HG03039 (cell line): ENCODE results near the gene DHRS4L2.
A peak's percentile ranks its signal among the peaks of the same experiment; 100 is the strongest.
"Not testable (repeated sequence)": the region's sequence is repeated elsewhere in the genome, so short reads cannot be mapped to it uniquely, and the experiment has no call there.

Source experiments
- ATAC-seq: cut with Tn5 transposase; IDR thresholded peaks from one replicate; pipeline ENCODE4 v1.9.1; 2021; ENCODE audit warnings: mild to moderate bottlenecking, moderate library complexity; ENCODE audit not compliant: unreplicated experiment

Gene DHRS4L2

DNA sequence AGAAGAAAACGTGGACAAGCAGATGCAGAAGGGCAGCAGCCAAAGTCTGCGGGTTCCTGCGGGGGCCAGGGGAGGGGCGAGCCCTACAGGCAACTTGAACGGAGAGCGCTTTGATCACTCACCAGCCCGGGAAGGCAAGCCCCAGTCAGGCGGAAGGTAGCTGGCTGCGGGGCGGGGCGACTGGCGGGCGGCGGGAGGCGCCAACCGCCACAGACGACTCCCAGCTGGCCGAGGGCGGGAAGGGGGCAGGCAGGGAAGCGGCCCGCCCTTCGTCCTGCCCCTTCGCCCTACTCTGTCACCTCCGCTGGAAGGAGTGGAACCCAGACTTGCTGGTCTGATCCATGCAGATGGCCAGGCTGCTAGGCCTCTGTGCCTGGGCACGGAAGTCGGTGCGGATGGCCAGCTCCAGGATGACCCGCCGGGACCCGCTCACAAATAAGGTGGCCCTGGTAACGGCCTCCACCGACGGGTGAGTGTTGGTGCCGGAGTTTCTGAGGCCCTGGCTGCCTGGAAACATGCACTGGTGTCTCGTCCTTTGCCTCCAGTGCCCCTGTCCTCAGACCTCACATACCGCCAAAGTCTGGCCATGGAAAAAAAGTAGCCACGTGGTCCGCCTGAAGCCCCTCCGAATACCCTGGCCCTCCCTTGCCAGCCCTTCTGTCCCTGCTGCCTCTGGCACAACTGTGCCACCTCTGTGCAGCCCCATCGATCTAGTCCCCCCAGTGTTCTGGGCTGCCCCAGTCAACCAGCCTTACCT is at the start of gene DHRS4L2:
Gene DHRS4L2, plus strand, starts transcription at position 323 of the 757 bp plus-strand sequence. Its CDS starts 19 bp downstream, at position 342.
- peak; percentile 87 for ATAC-seq

- ATAC-seq: no peak
Observed at GRCh38 chr14:23939607-23940326, 49.0 kb upstream of the DHRS4L2 start.

- no peak for ATAC-seq
Observed at GRCh38 chr14:23941230-23941629, 47.5 kb upstream of the DHRS4L2 start.

DNA sequence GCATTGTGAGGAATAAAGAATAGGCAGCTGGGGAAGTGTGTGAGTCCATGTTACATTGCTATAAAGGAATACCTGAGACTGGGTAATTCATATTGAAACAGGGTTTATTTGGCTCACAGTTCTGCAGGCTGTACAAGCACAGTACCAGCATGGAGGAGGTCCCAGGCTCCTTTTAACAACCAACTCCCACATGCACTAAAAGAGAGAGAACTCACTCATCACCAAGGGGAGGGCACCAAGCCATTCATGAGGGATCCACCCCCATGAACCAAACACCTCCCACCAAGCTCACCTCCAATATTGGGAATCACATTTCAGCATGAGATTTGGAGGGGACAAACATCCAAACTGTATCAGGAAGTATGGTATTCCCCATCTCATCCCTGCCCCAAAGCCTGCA is 47.1 kb upstream of the DHRS4L2 start:
- no peak for ATAC-seq

GRCh38 chr14:23942587-23942986 is 46.1 kb upstream of the DHRS4L2 start:
- no peak for ATAC-seq

DNA sequence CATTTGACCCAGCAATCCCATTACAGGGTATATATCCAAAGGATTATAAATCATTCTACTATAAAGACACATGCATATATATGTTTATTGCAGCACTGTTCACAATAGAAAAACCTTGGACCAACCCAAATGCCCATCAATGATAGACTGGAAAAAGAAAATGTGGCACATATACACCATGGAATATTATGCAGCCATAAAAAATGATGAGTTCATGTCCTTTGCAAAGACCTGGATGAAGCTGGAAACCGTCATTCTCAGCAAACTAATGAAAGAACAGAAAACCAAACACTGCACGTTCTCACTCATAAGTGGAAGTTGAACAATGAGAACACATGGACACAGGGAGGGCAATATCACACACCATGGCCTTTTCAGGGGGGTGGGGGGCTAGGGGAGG is 39.7 kb upstream of the DHRS4L2 start:
- ATAC-seq: not testable (repeated sequence)

DNA sequence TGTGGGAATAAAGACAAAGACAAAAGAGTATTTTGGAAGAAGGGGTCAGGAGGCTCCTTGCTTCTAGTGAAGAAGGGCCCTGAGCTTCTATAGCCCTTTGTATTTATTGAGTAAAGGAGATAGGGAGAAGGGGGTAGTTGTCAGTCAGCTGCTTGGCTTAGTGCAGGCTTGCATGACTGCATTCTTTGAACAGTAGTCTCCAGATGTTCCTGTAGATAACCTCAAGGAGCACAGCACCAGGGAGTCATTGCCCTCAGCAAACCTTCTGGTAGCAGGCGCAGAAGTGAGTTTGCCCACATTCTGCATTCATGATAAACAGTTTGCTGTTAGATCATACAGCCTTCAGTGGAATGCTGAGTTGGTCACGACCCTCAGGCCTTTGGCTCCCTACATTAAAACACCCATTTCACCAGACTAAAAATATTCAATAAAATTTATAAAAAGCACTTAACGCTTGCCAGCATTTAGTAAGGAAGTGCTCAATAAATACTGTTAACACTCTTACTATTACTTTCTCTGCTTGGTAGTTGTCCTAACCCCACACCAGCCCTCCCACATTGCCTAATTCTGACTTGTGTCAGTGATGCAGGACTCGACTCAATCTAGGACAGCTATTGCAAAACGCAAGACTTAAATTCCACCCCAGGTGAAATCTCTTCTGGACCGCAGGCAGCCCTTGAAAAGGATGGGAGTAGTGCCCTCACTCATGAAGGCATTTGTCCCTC is 38.2 kb upstream of the DHRS4L2 start:
- ATAC-seq: no peak

DNA sequence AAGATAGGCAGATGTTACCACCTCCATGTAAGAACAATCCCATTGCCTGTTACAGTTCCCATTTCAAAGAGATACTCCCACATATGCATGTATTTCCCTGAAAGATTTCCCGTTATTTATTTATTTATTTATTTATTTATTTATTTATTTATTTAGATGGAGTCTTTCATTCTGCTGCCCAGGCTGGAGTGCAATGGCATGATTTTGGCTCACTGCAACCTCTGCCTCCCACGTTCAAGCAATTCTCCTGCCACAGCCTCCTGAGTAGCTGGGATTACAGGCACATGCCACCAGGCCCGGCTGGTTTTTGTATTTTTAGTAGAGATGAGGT is 37.6 kb upstream of the DHRS4L2 start:
- ATAC-seq: not testable (repeated sequence)

- no peak for ATAC-seq
Observed at GRCh38 chr14:23951590-23952201, 37.0 kb upstream of the DHRS4L2 start.

DNA sequence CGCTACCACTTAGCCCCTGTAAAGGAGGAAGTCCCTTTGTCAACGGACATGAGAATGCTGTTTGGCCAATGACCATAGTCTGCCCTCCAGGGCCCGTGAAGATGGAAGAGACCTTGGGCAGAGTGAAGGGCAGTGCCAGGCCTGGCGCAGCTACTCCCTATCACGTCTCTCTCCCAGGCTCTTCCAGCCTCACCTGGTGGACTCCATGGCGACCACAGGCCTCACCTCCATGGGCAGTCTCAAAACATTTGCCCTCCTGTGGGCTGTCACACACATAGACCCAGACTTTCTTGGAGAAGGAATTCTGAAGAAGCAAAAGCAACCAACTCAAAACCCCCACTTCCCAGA is 35.6 kb upstream of the DHRS4L2 start:
- ATAC-seq: not testable (repeated sequence)

- ATAC-seq: peak; percentile 86
Observed at GRCh38 chr14:23953464-23954278, 35.1 kb upstream of the DHRS4L2 start, which contains the start of gene DHRS4. DHRS4 (plus strand) TSS chr14:23953770; CDS start chr14:23953789, 19 bp downstream.

DNA sequence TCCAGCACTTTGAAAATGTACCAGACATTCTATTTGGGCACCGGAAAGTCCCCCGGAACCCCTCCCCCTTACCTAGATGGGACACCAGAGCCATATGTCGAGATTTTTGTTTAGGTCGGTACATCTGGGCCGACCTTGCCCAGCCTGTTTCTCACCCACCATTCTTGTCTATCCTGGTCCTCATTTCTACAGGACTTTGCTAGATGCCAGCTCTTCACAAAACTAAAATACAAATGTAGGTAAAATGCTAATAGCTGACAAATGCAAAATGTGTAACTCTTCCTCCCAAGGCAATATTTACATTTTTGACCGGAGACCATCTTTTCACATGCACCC is 34.5 kb upstream of the DHRS4L2 start:
- peak; percentile 21 for ATAC-seq

- ATAC-seq: not testable (repeated sequence)
Observed at GRCh38 chr14:23954965-23955364, 33.8 kb upstream of the DHRS4L2 start.

GRCh38 chr14:23955811-23956210 is 32.9 kb upstream of the DHRS4L2 start:
- ATAC-seq: not testable (repeated sequence)

GRCh38 chr14:23957913-23958569 is 30.7 kb upstream of the DHRS4L2 start:
- not testable (repeated sequence) for ATAC-seq

DNA sequence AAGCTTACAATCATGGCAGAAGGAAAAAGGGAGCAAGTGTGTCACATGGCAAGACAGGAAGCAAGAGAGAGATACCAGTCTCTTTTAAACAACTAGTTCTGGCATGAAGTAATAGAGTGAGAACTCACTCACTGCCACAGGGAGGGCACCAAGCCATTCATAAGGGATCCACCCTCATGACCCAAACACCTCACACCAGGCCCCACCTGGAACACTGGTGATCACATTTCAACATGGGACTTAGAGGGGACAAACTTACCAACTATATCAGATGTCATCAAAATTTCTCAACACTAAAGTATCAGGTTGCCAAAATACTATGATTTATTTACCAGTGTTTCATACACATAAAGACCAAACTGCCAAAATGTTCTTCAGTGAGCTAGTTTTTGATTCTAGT is 27.8 kb upstream of the DHRS4L2 start:
- ATAC-seq: not testable (repeated sequence)

DNA sequence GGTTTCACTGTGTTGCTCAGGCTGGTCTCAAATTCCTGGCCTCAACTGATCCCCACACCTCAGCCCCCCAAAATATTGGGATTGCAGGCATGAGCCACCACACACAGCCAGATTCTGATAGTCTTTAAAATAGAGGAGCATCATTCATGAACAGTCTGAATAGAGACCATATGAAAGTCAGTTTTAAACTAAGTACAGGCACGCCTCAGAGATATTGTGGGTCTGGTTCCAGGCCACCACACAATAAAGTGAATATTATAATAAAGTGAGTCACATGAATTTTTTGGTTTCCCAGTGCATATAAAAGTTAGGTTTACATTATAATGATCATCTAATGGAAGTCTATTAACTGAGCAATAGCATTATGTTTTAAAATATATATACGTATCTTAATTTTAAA is 27.0 kb upstream of the DHRS4L2 start:
- ATAC-seq: not testable (repeated sequence)

- ATAC-seq: not testable (repeated sequence)
Observed at GRCh38 chr14:23969130-23969480, 19.6 kb upstream of the DHRS4L2 start.

- ATAC-seq: peak; percentile 63
Observed at GRCh38 chr14:23969481-23970282, 19.0 kb upstream of the DHRS4L2 start.
